Esophagus squamous epithelium (tissue), 4 donors: Measurements from ENCODE around the gene C1orf56.

Experiments used
- POLR2A ChIP-seq, 4 donors: fragments of 450-650 bp; IDR thresholded peaks; one replicate each; pipeline ENCODE4 v1.6.1; 2017; ENCODE audit warnings: antibody characterized with exemption in 4 of 4, mild to moderate bottlenecking in 4 of 4, moderate library complexity in 3 of 4
- TF ChIP-seq, protein P1 (sequence below), 6 experiments: fragments of 450-650 bp in 4 of 6; fragments of 200-600 bp in 2 of 6; sonication (generic) in 2 of 6; IDR thresholded peaks; one replicate each; pipeline ENCODE4 v1.5.1; 2016 to 2019; ENCODE audit warnings: antibody characterized with exemption in 6 of 6, mild to moderate bottlenecking in 4 of 6, moderate library complexity in 4 of 6

DNA sequence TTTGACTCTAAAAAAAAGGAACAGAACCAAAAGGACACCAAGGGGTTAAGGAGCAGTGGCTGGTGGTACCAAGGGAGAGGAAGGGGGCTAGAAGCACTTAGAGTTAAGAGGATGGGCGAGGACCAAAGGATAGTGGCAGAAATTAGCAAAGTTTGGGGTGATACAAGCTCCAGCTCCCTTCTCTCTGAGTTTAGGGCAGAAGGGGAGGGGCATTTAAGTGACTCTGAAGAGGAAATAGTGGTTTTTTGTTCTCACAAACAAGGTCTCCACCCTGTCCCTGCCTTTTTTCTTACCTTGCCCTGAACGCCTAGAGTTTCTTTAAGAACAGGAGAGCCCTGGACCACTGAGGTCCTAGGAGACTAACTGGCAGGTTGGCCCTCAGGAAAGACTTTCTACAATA, 8.6 kb downstream of the C1orf56 start:
- TF ChIP-seq, protein P1, sequence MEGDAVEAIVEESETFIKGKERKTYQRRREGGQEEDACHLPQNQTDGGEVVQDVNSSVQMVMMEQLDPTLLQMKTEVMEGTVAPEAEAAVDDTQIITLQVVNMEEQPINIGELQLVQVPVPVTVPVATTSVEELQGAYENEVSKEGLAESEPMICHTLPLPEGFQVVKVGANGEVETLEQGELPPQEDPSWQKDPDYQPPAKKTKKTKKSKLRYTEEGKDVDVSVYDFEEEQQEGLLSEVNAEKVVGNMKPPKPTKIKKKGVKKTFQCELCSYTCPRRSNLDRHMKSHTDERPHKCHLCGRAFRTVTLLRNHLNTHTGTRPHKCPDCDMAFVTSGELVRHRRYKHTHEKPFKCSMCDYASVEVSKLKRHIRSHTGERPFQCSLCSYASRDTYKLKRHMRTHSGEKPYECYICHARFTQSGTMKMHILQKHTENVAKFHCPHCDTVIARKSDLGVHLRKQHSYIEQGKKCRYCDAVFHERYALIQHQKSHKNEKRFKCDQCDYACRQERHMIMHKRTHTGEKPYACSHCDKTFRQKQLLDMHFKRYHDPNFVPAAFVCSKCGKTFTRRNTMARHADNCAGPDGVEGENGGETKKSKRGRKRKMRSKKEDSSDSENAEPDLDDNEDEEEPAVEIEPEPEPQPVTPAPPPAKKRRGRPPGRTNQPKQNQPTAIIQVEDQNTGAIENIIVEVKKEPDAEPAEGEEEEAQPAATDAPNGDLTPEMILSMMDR (IDR thresholded peaks at IDR 0.05) = no peak
- TF ChIP-seq POLR2A (IDR thresholded peaks at IDR 0.05) = peak in 1 of 4 donors; percentile 35
